Tibial nerve (tissue), 4 donors: ENCODE results near the gene ASPM.

Experiments used
- EP300 ChIP-seq, 2 donors: sonication (generic); formaldehyde crosslinking; IDR thresholded peaks; one replicate each; pipeline ENCODE4 v1.6.1; 2017; ENCODE audit warnings: antibody characterized with exemption in 2 of 2, mild to moderate bottlenecking in 1 of 2
- POLR2A ChIP-seq, 2 donors: fragments of 450-650 bp; IDR thresholded peaks; one replicate each; pipeline ENCODE4 v1.6.1; 2017; ENCODE audit warnings: antibody characterized with exemption in 2 of 2, mild to moderate bottlenecking in 2 of 2, moderate library complexity in 2 of 2
- TF ChIP-seq, protein P1 (sequence below), 5 experiments: fragments of 200-600 bp in 3 of 5; fragments of 450-650 bp in 2 of 5; sonication (generic) in 3 of 5; IDR thresholded peaks; one replicate each; pipeline ENCODE4 v1.5.1; 2016 to 2019; ENCODE audit warnings: antibody characterized with exemption in 5 of 5, mild to moderate bottlenecking in 3 of 5, moderate library complexity in 2 of 5

DNA sequence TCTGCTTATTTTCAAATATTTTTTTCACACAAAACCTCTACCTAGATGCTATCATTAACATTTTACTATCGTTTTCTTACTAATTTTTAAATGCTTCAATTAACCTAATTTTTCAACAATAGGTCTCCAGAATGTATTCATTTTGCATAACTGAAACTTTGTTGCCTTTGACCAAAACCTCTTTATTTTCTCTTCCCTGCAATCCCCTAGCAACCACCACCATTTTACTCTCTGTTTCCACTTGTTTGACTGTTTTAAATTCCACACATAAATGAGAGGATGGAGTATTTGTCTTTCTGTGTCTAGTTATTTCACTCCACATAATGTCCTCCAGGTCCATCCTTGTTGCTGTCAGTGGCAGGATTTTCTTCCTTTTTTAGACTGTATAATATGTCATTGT is 69.9 kb downstream of the ASPM start:
- TF ChIP-seq, protein P1, sequence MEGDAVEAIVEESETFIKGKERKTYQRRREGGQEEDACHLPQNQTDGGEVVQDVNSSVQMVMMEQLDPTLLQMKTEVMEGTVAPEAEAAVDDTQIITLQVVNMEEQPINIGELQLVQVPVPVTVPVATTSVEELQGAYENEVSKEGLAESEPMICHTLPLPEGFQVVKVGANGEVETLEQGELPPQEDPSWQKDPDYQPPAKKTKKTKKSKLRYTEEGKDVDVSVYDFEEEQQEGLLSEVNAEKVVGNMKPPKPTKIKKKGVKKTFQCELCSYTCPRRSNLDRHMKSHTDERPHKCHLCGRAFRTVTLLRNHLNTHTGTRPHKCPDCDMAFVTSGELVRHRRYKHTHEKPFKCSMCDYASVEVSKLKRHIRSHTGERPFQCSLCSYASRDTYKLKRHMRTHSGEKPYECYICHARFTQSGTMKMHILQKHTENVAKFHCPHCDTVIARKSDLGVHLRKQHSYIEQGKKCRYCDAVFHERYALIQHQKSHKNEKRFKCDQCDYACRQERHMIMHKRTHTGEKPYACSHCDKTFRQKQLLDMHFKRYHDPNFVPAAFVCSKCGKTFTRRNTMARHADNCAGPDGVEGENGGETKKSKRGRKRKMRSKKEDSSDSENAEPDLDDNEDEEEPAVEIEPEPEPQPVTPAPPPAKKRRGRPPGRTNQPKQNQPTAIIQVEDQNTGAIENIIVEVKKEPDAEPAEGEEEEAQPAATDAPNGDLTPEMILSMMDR (IDR thresholded peaks at IDR 0.05): no peak
- TF ChIP-seq EP300 (IDR thresholded peaks at IDR 0.05) (no peak), POLR2A (IDR thresholded peaks at IDR 0.05) (no peak)
